HG03175 (cell line): ENCODE results near the gene PDXDC1.
"Not testable (repeated sequence)": the region's sequence is repeated elsewhere in the genome, so short reads cannot be mapped to it uniquely, and the experiment has no call there.

ENCODE experiments used
- ATAC-seq: cut with Tn5 transposase; IDR thresholded peaks from one replicate; pipeline ENCODE4 v1.9.1; 2021; ENCODE audit warnings: mild to moderate bottlenecking, moderate library complexity; ENCODE audit not compliant: unreplicated experiment

Gene PDXDC1

GRCh38 chr16:14971621-14972228, 3.1 kb upstream of the PDXDC1 start:
- ATAC-seq = not testable (repeated sequence)

GRCh38 chr16:14973785-14974322, 972 bp upstream of the PDXDC1 start:
- ATAC-seq = not testable (repeated sequence)

- not testable (repeated sequence) for ATAC-seq
These were observed 533 bp upstream of the PDXDC1 start for GRCh38 chr16:14974331-14974655.

GRCh38 chr16:14975418-14976194, 780 bp downstream of the PDXDC1 start:
- not testable (repeated sequence) for ATAC-seq

GRCh38 chr16:14976971-14977736, 2.3 kb downstream of the PDXDC1 start:
- ATAC-seq = not testable (repeated sequence)

GRCh38 chr16:14978281-14978680, 3.5 kb downstream of the PDXDC1 start:
- not testable (repeated sequence) for ATAC-seq

- ATAC-seq = not testable (repeated sequence)
These were observed 4.1 kb downstream of the PDXDC1 start for GRCh38 chr16:14978908-14979307.

GRCh38 chr16:14981234-14981633, 6.4 kb downstream of the PDXDC1 start:
- ATAC-seq = not testable (repeated sequence)

- not testable (repeated sequence) for ATAC-seq
These were observed 7.7 kb downstream of the PDXDC1 start for GRCh38 chr16:14982521-14982920.

- ATAC-seq = not testable (repeated sequence)
These were observed 13.3 kb downstream of the PDXDC1 start for GRCh38 chr16:14988092-14988491.

GRCh38 chr16:14988661-14989191, 13.9 kb downstream of the PDXDC1 start:
- not testable (repeated sequence) for ATAC-seq

GRCh38 chr16:14989291-14990281, 14.8 kb downstream of the PDXDC1 start:
- not testable (repeated sequence) for ATAC-seq

GRCh38 chr16:14993277-14994151, 18.7 kb downstream of the PDXDC1 start:
- not testable (repeated sequence) for ATAC-seq

- ATAC-seq = not testable (repeated sequence)
These were observed 21.9 kb downstream of the PDXDC1 start for GRCh38 chr16:14996702-14997101.

GRCh38 chr16:14998300-14998699, 23.5 kb downstream of the PDXDC1 start:
- not testable (repeated sequence) for ATAC-seq

GRCh38 chr16:14999845-15000244, 25.0 kb downstream of the PDXDC1 start:
- ATAC-seq = not testable (repeated sequence)

- ATAC-seq = not testable (repeated sequence)
These were observed 27.6 kb downstream of the PDXDC1 start for GRCh38 chr16:15002448-15002847.

- ATAC-seq = not testable (repeated sequence)
These were observed 30.7 kb downstream of the PDXDC1 start for GRCh38 chr16:15005357-15006132.
